Fibroblast of skin of abdomen (primary cell): ENCODE results near the gene RMDN2. TPM values are rescaled to one million over a fixed set of nuclear protein-coding genes. Genes with fewer than 3 reads are reported as not detected.
A peak's percentile ranks its signal among the peaks of the same experiment; 100 is the strongest.

Source experiments
- DNase-seq: peaks from one replicate; pipeline ENCODE4 v3.0.0-alpha.2; 2013
- polyA plus RNA-seq, 2 experiments: library from polyadenylated mRNA; unstranded; fragments of 120-200 nt; gene quantifications; one replicate each; pipeline ENCODE4 v1.2.1, GENCODE V29; 2013; ENCODE audit not compliant: insufficient read length in 2 of 2

RMDN2 gene
- polyA plus RNA-seq (2013, experiment 1 of 2; ENCODE audit: insufficient read length): 8.0 TPM
- 8.0 TPM for polyA plus RNA-seq (2013, experiment 2 of 2; ENCODE audit: insufficient read length)

GRCh38 chr2:37925063-37925897, at the start of gene RMDN2:
Gene RMDN2 (plus strand): TSS chr2:37925287. CDS start chr2:37929278, 3,991 bp downstream.
- DNase-seq: peak; percentile 90

GRCh38 chr2:37875403-37875906, 49.6 kb upstream of the RMDN2 start:
- DNase-seq: no peak

GRCh38 chr2:37876227-37876626, 48.9 kb upstream of the RMDN2 start:
- no peak for DNase-seq

GRCh38 chr2:37877457-37878315, 47.4 kb upstream of the RMDN2 start:
- peak; percentile 68 for DNase-seq

- DNase-seq: no peak
Observed at GRCh38 chr2:37878536-37878935, 46.6 kb upstream of the RMDN2 start.

GRCh38 chr2:37880551-37880950, 44.5 kb upstream of the RMDN2 start:
- no peak for DNase-seq

- no peak for DNase-seq
Observed at GRCh38 chr2:37881397-37881796, 43.7 kb upstream of the RMDN2 start.

GRCh38 chr2:37882036-37882435, 43.1 kb upstream of the RMDN2 start:
- no peak for DNase-seq

GRCh38 chr2:37883518-37883917, 41.6 kb upstream of the RMDN2 start:
- DNase-seq: no peak

GRCh38 chr2:37885329-37885993, 39.6 kb upstream of the RMDN2 start:
- no peak for DNase-seq

- DNase-seq: peak; percentile 91
Observed at GRCh38 chr2:37886745-37887144, 38.3 kb upstream of the RMDN2 start.

- no peak for DNase-seq
Observed at GRCh38 chr2:37887286-37887685, 37.8 kb upstream of the RMDN2 start.

- DNase-seq: peak; percentile 66
Observed at GRCh38 chr2:37890893-37891495, 34.1 kb upstream of the RMDN2 start.

- DNase-seq: no peak
Observed at GRCh38 chr2:37891846-37892435, 33.1 kb upstream of the RMDN2 start.

GRCh38 chr2:37892436-37893114, 32.5 kb upstream of the RMDN2 start:
- DNase-seq: peak; percentile 48

GRCh38 chr2:37893327-37893726, 31.8 kb upstream of the RMDN2 start:
- DNase-seq: no peak

GRCh38 chr2:37894047-37894446, 31.0 kb upstream of the RMDN2 start:
- no peak for DNase-seq

GRCh38 chr2:37894601-37895000, 30.5 kb upstream of the RMDN2 start:
- DNase-seq: peak; percentile 64

- no peak for DNase-seq
Observed at GRCh38 chr2:37895140-37895539, 29.9 kb upstream of the RMDN2 start.

GRCh38 chr2:37896319-37896718, 28.8 kb upstream of the RMDN2 start:
- DNase-seq: peak; percentile 23

GRCh38 chr2:37897511-37897910, 27.6 kb upstream of the RMDN2 start:
- no peak for DNase-seq
